Measurements from ENCODE around the gene DNMT3A.
"Not testable (repeated sequence)": the region's sequence is repeated elsewhere in the genome, so short reads cannot be mapped to it uniquely, and the experiment has no call there.

The DNMT3A gene

DNA sequence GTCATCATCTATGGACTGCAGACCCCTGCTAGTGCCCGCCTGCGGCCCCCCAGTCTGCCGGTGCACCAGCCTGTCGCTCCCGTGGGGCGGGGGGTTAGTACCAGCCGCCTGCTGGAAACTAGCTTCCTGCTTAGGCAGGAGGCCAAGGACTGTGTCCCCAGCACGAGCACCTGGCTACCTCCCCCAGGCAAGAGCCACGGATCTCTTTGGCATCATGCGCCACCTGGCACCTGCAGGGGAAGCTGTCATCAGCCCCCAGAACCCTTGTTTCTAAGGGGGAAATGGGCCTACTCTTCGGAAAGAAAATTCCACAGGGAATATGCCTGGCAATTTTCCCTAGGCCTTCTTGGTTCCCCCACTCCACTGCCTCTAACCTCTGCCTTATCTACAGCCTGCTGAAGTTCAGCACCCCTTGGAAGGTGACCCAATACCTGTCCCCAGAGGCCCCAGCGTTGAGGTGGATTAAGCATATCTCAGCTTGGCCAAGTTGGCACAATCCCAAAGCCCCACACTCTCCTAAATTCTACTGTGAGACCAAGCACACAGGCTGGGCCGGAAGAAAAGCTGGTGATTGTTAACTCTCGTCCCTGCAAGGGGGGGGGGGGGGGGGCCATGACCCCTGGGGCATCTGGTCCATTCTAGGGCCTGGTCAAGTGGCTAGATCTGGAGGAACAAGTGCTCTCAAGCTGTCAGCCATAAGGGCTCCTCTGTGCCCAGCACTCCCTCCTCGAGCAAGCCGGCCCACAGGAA lies 111.4 kb downstream of the DNMT3A start:
- DNase-seq: no peak

- DNase-seq: no peak
Observed at GRCh38 chr2:25229279-25230197, 112.2 kb downstream of the DNMT3A start.

DNA sequence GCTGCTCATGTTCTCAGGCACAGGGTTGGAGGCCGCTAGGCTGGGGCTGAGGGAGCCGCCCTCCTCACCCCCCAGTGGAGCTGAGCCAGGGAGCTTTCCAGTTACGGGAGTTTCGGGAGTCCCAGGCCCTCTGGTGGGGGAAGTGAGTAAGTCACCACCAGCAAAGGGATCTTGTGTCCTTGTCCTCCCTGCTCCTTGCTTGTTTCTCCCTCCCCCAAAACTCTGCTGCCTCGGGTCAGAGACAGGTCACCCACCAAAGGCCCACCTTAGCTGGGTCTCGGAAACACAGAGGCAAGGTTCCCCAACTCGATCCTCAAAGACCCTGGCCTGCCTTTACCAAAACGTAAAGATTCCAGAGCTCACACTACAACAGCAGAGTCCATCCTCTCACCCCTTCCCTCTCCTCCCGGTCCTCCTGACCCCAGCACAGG lies 112.9 kb downstream of the DNMT3A start:
- peak; percentile 53 for DNase-seq

GRCh38 chr2:25227576-25227975 lies 114.1 kb downstream of the DNMT3A start:
- DNase-seq: no peak

DNA sequence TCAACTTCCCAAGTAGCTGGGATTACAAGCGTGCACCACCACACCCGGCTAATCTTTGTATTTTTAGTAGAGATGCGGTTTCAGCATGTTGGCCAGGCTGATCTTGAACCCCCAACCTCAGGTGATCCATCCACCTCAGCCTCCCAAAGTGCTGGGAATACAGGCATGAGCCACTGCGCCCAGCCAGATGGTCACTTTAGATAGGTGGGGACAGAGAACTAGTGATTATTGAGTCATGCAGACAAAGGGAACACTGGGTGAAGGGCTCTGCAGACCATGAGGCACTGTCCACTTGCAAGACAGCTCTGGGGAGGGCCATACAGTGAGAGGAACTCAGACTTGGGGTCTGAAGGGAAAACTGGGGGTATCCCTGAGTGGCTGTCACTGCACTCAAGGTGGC lies 114.9 kb downstream of the DNMT3A start:
- DNase-seq: no peak

GRCh38 chr2:25222477-25223121 lies 119.1 kb downstream of the DNMT3A start:
- DNase-seq: no peak

GRCh38 chr2:25221579-25221978 lies 120.1 kb downstream of the DNMT3A start:
- DNase-seq: no peak

GRCh38 chr2:25220313-25220712 lies 121.4 kb downstream of the DNMT3A start:
- DNase-seq: no peak

GRCh38 chr2:25219621-25220020 lies 122.1 kb downstream of the DNMT3A start:
- DNase-seq: no peak

DNA sequence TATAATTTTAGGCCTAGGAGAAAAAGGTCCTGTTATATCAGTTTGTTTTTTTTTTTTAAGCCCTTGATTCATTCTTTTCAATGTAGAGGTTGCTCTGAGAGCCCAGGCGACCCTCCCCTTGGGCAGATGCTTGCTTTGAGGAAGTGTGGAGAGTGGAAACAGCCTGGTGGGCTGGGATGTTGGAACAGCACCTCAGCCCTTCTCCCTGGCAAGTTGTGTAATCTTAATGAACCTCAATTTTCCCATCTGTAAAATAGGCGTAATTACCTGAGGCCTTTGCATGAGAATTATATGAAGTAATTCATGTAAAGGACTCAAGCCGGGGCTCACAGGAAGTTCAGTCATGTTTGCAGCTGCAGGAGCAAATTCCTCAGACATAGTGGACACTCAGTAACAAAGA lies 123.6 kb downstream of the DNMT3A start:
- DNase-seq: no peak

DNA sequence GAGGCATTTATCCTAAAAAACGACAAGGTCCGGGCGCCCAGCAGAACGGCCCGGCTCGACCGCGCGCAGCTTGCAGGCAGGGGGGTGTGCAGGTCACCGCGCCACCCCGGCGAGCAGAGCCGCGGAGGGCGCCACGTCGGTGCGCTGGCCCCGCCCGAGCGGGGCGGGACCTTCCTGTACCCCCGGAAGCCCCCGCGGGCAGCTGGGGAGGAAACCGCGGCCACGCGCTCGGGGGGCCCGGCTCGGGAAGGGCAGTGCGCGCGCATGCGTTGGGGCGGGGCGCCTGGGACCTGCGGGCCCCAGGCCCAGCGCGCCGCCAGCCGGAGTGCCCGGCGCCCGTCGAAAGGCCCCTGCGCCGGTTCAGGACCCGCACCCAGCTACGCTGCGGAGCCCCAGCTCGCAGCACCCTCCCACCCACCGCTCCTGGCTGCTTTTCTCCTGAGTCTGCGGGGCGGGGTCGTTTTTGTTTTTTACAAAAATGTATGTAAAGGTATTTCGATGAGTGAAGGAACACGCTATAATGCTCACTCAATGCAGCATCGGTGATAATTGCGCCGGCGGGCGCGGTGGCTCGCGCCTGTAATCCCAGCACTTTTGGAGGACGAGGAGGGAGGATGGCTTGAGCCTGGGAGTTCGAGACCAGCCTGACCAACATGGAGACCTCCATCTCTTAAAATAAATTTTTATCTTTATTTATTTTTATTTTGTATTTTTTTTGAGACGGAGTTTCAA lies 125.6 kb downstream of the DNMT3A start:
- DNase-seq: no peak

DNA sequence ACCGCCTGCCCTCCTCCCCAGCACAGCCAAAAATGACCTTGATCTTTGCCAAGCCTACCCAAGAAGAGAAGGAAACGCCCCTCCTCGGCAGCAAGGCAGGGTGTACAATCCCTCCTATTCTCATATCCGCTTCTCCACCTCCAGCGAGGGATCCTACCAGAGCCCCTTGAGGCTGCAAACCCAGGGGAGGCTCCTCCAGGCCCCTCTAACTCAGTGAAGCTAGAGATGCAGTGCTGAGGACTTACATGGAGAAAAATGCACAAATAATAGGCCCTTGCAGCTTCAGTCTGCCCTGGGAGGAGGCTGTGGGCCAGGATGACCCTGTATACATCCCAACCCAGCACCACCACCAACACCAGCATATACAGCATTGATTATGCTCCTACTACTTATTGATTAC lies 126.5 kb downstream of the DNMT3A start:
- DNase-seq: no peak

GRCh38 chr2:25213229-25213628 lies 128.5 kb downstream of the DNMT3A start:
- no peak for DNase-seq

DNA sequence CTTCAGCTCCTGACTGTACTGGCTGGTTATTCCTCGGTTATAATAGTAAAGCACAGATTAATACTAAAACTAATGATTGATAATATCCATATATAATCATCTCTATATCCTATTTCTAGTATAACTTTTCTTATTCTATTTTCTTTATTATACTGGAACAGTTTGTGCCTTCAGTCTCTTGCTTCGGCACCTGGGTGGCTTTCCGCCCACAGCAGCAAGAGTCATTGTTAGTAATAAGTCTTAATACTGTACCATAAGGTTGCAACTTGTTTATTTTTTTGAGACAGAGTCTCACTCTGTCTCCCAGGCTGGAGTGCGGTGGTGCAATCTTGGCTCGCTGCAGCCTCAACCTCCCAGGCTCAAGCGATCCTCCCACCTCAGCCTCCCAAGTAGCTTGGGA lies 130.8 kb downstream of the DNMT3A start:
- DNase-seq: not testable (repeated sequence)

DNA sequence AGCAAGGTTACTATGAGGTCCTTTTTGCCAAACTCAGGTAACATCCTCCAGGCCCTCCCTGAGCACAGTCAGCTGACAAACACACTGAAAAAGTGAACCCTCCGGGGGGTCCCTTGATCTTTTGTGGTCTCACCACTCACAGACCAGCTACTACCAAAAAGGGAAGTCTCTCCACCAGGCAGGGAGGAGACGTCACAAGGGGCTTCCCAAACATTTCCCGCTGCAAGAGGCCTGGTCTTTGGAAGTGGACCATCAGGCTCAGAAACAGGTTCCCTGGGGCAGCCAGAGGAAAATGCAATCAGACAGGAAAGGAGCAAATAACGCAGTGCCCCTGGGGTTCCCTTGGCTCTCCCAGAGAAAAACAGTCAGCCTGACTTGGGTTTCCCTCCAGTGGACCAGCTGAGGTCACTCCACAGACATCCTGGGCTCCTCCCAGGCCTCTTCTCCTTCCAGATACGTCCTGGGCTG lies 134.6 kb downstream of the DNMT3A start:
- DNase-seq: no peak

DNA sequence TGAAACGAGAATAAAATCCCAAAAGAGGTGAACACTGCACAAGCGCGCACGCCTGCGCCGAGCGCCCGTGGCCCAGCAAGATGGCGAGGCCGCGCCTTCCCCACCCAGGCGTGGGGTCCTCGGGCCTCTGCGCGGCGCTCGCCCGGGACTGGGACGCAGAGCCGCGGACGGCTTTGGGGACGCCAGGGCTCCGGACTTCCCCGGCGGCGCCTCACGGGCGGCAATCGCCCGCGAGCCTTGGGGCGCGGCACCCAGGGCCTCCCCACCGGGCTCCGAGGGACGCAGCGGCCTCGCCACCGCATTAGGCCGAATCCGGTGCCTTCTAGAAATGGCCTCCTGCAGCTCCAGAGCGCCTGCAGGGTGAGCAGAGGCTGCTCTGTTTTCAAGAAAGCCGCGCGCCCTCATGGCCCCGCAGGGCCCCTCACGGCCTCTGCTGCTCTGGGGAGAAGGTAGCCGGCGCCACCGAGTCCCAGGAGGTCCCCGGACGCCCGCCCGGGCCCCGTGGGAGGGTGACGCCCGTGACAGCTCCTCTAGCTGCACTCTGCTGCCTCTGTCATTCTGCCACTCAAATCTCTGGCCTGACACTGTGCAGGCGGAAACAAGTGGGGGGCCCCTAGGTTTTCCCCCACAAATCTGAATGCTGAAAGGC lies 137.4 kb downstream of the DNMT3A start:
- DNase-seq: no peak

GRCh38 chr2:25202275-25202674 lies 139.4 kb downstream of the DNMT3A start:
- DNase-seq: no peak

GRCh38 chr2:25201794-25202193 lies 139.9 kb downstream of the DNMT3A start:
- DNase-seq: no peak

GRCh38 chr2:25201265-25201664 lies 140.5 kb downstream of the DNMT3A start:
- DNase-seq: no peak

GRCh38 chr2:25198576-25198975 lies 143.1 kb downstream of the DNMT3A start:
- no peak for DNase-seq

DNA sequence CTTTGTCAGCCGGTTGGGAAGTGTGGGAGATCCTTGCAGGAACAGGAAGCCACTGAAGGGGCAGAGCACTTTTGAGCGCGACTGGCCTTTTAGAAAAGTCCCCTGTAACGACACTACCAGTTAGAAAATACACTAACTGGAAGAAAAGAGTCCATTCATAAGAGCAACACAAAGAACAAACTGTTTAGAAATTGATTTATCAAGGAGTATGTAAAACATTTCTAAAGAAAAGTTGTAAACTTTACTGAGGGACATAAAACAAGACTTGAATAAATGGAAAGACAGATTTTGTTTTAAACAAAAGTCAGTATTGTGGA lies 143.6 kb downstream of the DNMT3A start:
- no peak for DNase-seq
